Activated T-cell treated with anti-CD3 and anti-CD28 coated beads, Interleukin-2, amount 50 U/mL, for 1 hour (primary cell): ENCODE measurements around the gene DKKL1.

ENCODE experiments used
- DNase-seq: peaks from one replicate; pipeline ENCODE4 v3.0.0-alpha.2; 2020

The DKKL1 gene

DNA sequence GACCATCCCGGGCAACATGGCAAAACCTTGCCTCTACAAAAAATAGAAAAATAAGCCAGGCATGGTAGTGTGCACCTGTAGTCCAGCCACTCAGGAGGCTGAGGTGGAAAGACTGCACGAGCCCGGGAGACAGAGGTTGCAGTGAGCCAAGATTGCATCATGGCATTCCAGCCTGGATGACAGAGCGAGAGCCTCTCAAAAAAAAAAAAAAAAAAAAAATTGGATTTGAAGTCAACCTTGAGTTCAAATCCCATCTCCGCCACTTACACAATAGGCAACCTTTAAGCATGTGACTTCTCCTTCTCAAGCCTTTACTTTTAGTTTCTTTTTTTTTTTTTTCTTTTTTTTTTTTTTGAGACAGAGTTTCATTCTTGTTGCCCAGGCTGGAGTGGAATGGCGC is 36.4 kb downstream of the DKKL1 start:
- DNase-seq, result no peak

DNA sequence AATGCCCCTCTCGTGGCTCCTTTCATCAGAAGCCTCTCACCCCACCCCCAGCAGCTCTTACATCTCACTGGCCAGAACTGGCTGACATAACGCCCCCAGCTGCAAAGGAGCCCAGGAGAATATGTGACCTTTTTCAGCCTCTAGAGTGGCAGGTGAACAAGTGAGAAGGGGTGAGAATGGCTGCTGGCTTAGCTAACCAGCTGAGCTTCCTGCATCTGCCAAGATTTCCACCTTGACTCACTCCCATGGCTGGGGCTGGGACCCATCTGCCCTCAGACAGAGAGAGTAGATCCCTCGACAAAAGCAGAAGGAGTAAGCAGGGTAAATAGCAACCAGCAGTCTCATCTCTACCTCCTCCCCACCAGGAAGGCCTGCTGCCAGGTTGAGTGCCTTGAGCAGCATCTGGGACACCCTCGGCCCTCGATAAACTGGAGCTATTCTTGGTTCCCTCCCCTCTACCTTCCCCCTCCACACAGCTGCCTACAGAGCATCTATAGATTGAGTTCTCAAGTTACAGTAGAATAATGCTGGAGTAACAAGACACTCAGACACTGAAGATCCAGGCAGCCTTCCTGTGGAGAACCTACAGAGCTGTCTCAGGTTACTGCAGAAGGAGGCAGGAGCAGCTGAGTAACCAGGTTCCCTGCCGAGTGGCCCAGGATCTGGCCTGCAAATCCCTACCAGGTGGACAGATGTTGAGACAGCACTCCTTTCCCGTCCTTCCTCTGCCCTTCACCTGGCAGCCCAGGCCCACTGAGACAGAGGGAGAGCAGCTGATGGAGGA is 39.9 kb downstream of the DKKL1 start:
- DNase-seq, result no peak

DNA sequence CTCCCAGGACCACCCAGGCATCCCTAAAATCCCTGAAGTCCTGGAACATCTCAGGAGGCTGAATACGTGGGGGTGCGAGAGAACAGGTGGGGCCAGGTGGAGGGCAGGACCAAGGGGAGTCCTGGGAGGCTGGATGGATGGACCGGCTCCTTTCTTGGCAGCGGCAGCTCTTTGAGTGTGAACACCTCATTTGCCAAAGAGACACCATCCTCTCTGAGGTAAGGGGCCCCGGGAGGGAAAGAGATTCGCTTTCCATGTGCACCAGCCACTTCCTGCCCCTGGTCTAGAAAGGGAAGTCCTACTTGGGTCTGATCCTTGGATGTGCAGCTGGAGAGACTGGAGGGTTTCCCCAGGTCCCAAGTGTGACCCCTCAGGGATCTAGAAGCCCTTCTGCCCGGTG is 43.4 kb downstream of the DKKL1 start:
- no peak for DNase-seq

GRCh38 chr19:49407482-49408015 is 43.9 kb downstream of the DKKL1 start:
- DNase-seq, result no peak

- no peak for DNase-seq
Observed at GRCh38 chr19:49408816-49409440, 45.3 kb downstream of the DKKL1 start.

- no peak for DNase-seq
Observed at GRCh38 chr19:49409441-49410029, 45.9 kb downstream of the DKKL1 start.

DNA sequence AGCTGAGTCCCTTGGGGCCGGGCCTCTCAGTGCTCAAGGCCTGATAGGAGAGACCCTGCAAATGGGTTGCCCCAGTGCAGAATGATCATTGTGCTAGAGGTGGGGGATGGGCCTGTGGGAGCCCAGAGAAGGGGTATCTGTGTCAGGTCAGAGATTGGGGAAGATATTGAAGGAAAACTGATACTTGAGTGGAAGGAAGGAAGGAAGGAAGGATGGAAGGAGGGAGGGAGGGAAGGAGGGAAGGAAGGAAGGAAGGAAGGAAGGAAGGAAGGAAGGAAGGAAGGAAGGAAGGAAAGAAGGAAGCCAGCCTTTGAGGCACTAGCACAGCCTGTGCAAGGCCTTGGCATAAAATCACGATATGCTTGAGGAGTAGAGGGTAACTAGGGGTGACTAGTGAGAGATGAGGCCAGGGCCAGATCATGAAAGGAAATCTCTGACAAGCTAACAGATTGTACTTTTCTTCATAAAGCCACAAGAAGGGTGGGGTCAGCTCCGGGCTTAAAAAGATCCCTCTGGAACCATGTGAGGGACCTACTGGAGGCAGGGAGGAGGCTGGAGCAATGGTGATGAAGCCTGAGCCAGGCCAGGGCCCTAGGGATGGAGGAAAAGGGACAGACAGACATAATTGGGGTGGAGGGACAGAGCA is 48.1 kb downstream of the DKKL1 start:
- no peak for DNase-seq

DNA sequence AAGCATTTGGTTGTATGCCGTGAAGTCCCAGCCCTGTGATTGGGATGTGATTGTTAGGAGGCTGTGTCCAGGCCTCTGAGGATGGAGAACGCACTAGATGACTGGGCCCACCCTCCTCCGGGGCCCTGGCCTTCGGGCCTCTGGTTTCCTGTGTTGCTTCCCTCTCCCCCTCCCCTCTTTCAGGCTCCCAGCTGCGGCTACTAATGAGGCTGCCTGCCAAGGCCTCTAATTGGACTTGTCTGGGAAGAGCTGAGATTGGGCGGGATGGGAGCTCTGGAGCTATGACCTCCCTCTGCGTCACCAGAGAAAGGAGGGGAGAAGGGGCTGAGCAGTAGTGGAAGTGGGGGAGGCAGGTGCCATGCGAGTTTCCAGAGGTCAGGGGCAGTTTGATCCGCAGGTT is 49.7 kb downstream of the DKKL1 start:
- no peak for DNase-seq

GRCh38 chr19:49414256-49414655 is 50.6 kb downstream of the DKKL1 start:
- no peak for DNase-seq

- DNase-seq, result no peak
Observed at GRCh38 chr19:49415102-49415809, 51.6 kb downstream of the DKKL1 start.

DNA sequence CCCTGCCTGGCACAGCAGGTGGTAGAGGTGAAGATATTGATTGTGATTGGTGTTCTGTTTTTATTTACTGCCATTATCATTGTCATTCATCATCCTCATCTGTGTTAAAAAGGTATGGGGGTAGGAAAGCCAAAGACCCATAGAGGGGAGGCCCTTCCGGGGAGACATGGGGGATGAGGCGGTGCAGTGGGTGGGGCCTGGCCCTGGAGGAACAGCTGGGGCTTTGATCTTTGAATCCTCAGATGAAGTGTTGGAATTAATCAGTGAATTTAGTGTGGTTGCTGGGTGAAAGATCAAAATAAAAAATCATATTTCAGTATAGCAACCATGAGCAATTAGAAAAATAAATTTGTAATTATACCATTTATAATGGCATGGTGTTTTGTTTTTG is 52.1 kb downstream of the DKKL1 start:
- DNase-seq, result no peak

DNA sequence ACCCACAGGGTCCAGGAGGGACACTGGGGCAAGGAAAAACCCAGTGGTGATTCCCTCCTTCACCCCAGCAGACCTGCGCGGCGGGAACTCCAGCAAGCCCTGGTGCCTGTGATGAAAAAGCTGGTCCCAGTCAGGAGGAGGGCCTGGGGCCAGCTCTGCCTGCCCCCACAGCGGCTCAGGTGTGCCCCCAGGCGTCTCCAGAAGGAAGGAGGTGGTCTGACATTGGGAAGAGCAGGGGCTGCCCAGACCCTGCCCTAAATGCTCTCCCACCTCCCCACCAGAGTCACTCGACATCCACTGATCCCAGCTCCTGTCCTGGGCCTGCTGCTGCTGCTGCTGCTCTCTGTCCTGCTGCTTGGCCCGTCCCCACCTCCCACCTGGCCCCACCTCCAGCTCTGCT is 53.4 kb downstream of the DKKL1 start:
- no peak for DNase-seq

DNA sequence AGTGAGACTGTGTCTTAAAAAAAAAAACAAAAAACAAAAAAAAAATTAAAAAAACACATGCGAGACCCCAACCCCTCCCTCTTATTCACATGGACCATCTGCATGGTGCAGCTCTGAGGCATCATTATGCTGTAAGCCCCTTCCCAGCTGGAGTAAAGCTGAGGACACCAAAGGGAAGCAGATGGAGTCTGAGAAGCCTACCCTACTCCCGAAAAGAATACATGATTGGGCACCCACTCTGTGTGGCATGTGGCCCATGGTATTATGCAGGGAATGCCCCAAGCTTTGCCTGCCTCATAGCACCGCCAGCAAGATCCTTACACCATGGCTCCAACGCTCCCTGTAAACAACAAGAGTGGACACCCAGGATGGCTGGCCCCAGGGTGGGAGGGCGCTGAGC is 54.8 kb downstream of the DKKL1 start:
- no peak for DNase-seq

DNA sequence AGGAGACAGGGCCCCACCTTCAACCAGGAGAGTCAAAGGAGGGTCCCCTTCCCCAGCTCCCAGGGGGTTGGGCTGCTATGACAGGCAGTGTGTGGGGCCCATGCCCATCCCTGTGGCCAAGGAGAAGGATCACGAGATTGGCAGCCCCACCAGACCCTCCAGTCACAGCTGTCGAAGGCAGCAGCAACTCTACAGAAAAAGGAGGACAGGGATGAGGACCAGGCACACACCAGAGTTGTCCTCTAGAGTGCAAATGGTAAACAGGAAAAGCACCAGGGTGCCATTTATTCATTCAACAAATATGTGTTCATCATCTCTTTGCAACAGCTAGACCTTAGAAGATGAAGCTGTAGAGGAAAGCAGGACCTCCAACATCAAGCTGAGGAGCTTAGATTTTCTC is 55.5 kb downstream of the DKKL1 start:
- no peak for DNase-seq

- DNase-seq, result no peak
Observed at GRCh38 chr19:49420227-49420626, 56.5 kb downstream of the DKKL1 start.

DNA sequence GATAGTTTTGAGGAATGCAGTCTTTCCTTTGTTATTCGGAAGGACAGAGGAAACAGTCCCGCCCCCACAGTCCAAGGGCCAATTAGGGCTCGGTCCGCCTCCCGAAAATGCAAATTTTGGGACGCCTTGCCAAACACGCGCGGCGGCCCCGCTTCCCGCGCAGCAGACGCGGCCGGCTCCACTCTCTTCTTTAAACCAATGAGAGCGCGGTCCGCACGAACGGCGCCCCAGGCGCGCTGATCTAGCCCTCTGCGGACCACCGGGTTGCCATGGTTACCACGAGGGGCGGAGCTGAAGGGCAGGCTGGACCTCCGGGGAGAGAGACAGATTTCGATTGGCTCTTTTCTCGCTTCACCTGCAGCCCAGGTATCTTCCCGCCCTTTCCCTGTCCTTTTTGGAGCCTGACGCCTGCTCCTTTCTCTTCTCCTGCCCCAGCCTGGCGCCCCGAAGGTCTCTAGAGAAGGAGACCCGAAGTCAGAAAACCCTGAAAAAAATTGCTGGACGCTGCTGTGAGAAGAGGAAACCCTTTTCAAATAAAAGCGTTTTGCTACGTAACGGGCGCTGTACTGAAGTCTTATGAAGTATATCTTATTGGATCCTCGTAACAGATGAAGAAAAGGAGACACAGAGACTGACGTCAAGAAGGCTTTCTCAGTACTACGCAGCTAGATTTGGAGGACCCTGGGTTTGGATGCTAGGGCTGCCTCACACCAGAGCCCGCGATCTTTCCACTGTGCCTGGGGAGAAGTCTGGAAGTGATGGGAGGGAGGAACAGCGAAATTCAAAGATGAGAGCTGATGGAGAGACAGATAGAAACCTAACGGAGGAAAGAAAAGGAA is 57.6 kb downstream of the DKKL1 start:
- peak; percentile 45 for DNase-seq

DNA sequence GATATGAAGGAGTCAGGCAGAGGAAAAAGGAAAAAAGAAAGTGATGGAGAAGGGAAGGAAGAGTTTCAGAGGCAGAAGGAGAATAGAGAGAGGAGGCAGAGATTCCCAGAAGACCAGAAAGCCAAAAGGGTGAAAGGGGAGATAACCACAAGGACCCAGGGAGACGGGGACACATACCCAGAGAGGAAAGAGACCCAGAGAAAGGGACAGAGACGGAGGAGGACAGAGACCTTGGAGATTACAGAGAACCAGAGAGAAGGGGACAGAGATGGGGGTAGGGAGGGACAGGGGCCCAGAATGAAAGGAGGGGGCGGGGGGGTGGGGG is 58.2 kb downstream of the DKKL1 start:
- no peak for DNase-seq

GRCh38 chr19:49422407-49423070 is 58.9 kb downstream of the DKKL1 start:
- peak; percentile 58 for DNase-seq

DNA sequence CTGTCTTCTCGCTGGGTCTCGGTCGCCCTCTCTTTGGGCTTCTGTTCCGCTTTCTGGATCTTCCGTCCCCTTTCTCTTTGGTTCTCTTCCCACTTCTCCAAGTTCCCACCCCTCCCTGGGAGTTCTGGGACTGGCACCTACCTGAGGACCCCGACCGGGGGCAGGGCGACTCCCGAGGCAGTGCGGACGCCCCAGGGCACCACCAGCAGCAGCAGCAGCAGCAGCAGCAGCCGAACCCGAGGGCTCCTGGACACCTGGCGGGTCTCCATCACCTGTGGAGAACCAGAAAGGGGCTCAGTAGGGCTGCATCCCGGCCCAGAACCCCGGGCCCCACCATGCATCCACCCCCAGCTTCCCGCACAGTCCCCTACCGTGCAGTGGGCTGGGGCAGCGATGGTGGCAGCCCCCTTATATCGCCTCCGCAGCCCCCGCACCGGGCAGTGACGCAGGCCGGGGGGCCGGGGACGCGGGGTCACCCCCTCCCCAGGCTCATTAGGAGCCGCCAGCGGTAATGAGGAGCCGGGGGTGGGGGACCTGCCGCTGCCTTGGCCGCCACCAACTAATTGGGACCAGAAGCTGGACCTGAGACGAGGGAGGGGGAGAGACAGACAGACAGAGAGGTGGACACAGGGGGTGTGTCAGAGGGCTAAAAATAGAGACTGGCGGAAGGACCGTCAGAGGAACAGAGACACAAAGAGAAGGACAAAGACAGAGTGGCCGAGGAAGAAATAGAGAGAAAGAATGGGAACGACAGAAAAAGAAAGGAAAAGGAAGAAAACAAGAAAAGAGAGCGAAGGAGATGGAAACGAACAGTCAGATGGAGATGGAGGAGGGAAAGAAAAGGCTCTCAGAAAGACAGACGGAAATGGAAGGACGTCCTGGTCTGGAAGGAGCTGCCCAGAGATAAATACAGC is 59.7 kb downstream of the DKKL1 start, which contains the start of gene PTH2:
Gene PTH2, minus strand, starts transcription at position 371 of the 914 bp plus-strand sequence. Its CDS starts 102 bp downstream, at position 269.
- peak; percentile 42 for DNase-seq

- no peak for DNase-seq
Observed at GRCh38 chr19:49423985-49424303, 60.3 kb downstream of the DKKL1 start.
